ENCODE data around the gene POLA1. TPM values are rescaled to one million over a fixed set of nuclear protein-coding genes. Genes with fewer than 3 reads are reported as not detected.

POLA1 gene
- total and polyA plus RNA-seq, 2 donors, result 3.5 to 21.1 TPM

- H3K4me1 ChIP-seq (ENCODE audit: control insufficient read depth in 2 of 2, insufficient read depth in 2 of 2, low read length in 2 of 2), result no peaks in the 10 kb centered on the region
- H3K27ac ChIP-seq (ENCODE audit: low read depth in 1 of 2, low read length in 1 of 2), result no peak overlapping the region
- no peaks in the 10 kb centered on the region for H3K27me3 ChIP-seq (ENCODE audit: control insufficient read depth in 2 of 2, insufficient read depth in 1 of 2, low read length in 1 of 2)
- no peak overlapping the region for H3K4me3 ChIP-seq (ENCODE audit: low read length in 2 of 2)
- over 99% methylated on average over 3 of the region's 3 CpGs for WGBS
- no peaks in the 10 kb centered on the region for H3K9me3 ChIP-seq (ENCODE audit: control insufficient read depth in 2 of 2, insufficient read depth in 1 of 2, low read length in 1 of 2)
- DNase-seq (ENCODE audit: low read depth in 6 of 9, low spot score in 9 of 9), result no peak
- no peaks in the 10 kb centered on the region for H3K36me3 ChIP-seq (ENCODE audit: control insufficient read depth in 2 of 2, insufficient read depth in 2 of 2, low read length in 1 of 2)
Measured at GRCh38 chrX:24983931-24984330, 290.2 kb downstream of the POLA1 start.

- H3K36me3 ChIP-seq (ENCODE audit: control insufficient read depth in 2 of 2, insufficient read depth in 2 of 2, low read length in 1 of 2), result no peaks in the 10 kb centered on the region
- no peaks in the 10 kb centered on the region for H3K9me3 ChIP-seq (ENCODE audit: control insufficient read depth in 2 of 2, insufficient read depth in 1 of 2, low read length in 1 of 2)
- no peak for DNase-seq (ENCODE audit: low read depth in 6 of 9, low spot score in 9 of 9)
- no peak overlapping the region for H3K27ac ChIP-seq (ENCODE audit: low read depth in 1 of 2, low read length in 1 of 2)
- H3K4me3 ChIP-seq (ENCODE audit: low read length in 2 of 2), result no peak overlapping the region
- no peaks in the 10 kb centered on the region for H3K4me1 ChIP-seq (ENCODE audit: control insufficient read depth in 2 of 2, insufficient read depth in 2 of 2, low read length in 2 of 2)
- 98% methylated on average over 1 of the region's 1 CpG for WGBS
- no peaks in the 10 kb centered on the region for H3K27me3 ChIP-seq (ENCODE audit: control insufficient read depth in 2 of 2, insufficient read depth in 1 of 2, low read length in 1 of 2)
Measured at GRCh38 chrX:24985120-24985519, 291.4 kb downstream of the POLA1 start.

GRCh38 chrX:24987731-24988130 lies 294.0 kb downstream of the POLA1 start:
- Histone ChIP-seq H3K9me3 (ENCODE audit: control insufficient read depth in 2 of 2, insufficient read depth in 1 of 2, low read length in 1 of 2) (no peaks in the 10 kb centered on the region), H3K27me3 (ENCODE audit: control insufficient read depth in 2 of 2, insufficient read depth in 1 of 2, low read length in 1 of 2) (no peaks in the 10 kb centered on the region), H3K36me3 (ENCODE audit: control insufficient read depth in 2 of 2, insufficient read depth in 2 of 2, low read length in 1 of 2) (no peaks in the 10 kb centered on the region), H3K27ac (ENCODE audit: low read depth in 1 of 2, low read length in 1 of 2) (no peak overlapping the region), H3K4me3 (ENCODE audit: low read length in 2 of 2) (no peak overlapping the region), H3K4me1 (ENCODE audit: control insufficient read depth in 2 of 2, insufficient read depth in 2 of 2, low read length in 2 of 2) (no peaks in the 10 kb centered on the region)
- DNase-seq (ENCODE audit: low read depth in 6 of 9, low spot score in 9 of 9), result no peak
- WGBS, result over 99% methylated on average over 4 of the region's 4 CpGs

GRCh38 chrX:24988314-24988713 lies 294.6 kb downstream of the POLA1 start:
- Histone ChIP-seq H3K27ac (ENCODE audit: low read depth in 1 of 2, low read length in 1 of 2) (no peak overlapping the region), H3K27me3 (ENCODE audit: control insufficient read depth in 2 of 2, insufficient read depth in 1 of 2, low read length in 1 of 2) (no peaks in the 10 kb centered on the region), H3K4me3 (ENCODE audit: low read length in 2 of 2) (no peak overlapping the region), H3K36me3 (ENCODE audit: control insufficient read depth in 2 of 2, insufficient read depth in 2 of 2, low read length in 1 of 2) (no peaks in the 10 kb centered on the region), H3K4me1 (ENCODE audit: control insufficient read depth in 2 of 2, insufficient read depth in 2 of 2, low read length in 2 of 2) (no peaks in the 10 kb centered on the region), H3K9me3 (ENCODE audit: control insufficient read depth in 2 of 2, insufficient read depth in 1 of 2, low read length in 1 of 2) (no peaks in the 10 kb centered on the region)
- WGBS, result 90% methylated on average over 4 of the region's 4 CpGs
- no peak for DNase-seq (ENCODE audit: low read depth in 6 of 9, low spot score in 9 of 9)

GRCh38 chrX:24990535-24990934 lies 296.8 kb downstream of the POLA1 start:
- Histone ChIP-seq H3K4me1 (ENCODE audit: control insufficient read depth in 2 of 2, insufficient read depth in 2 of 2, low read length in 2 of 2) (no peaks in the 10 kb centered on the region), H3K4me3 (ENCODE audit: low read length in 2 of 2) (no peak overlapping the region), H3K27me3 (ENCODE audit: control insufficient read depth in 2 of 2, insufficient read depth in 1 of 2, low read length in 1 of 2) (peaks cover 0 to 4% of the 10 kb centered on the region in 2 donors), H3K27ac (ENCODE audit: low read depth in 1 of 2, low read length in 1 of 2) (no peak overlapping the region), H3K9me3 (ENCODE audit: control insufficient read depth in 2 of 2, insufficient read depth in 1 of 2, low read length in 1 of 2) (no peaks in the 10 kb centered on the region), H3K36me3 (ENCODE audit: control insufficient read depth in 2 of 2, insufficient read depth in 2 of 2, low read length in 1 of 2) (no peaks in the 10 kb centered on the region)
- DNase-seq (ENCODE audit: low read depth in 6 of 9, low spot score in 9 of 9), result no peak
- 97% methylated on average over 8 of the region's 8 CpGs for WGBS

GRCh38 chrX:24993879-24994278 lies 300.2 kb downstream of the POLA1 start:
- Histone ChIP-seq H3K27ac (ENCODE audit: low read depth in 1 of 2, low read length in 1 of 2) (no peak overlapping the region), H3K9me3 (ENCODE audit: control insufficient read depth in 2 of 2, insufficient read depth in 1 of 2, low read length in 1 of 2) (no peaks in the 10 kb centered on the region), H3K4me1 (ENCODE audit: control insufficient read depth in 2 of 2, insufficient read depth in 2 of 2, low read length in 2 of 2) (no peaks in the 10 kb centered on the region), H3K27me3 (ENCODE audit: control insufficient read depth in 2 of 2, insufficient read depth in 1 of 2, low read length in 1 of 2) (peaks cover 0 to 6% of the 10 kb centered on the region in 2 donors), H3K36me3 (ENCODE audit: control insufficient read depth in 2 of 2, insufficient read depth in 2 of 2, low read length in 1 of 2) (peaks cover 0 to 5% of the 10 kb centered on the region in 2 donors), H3K4me3 (ENCODE audit: low read length in 2 of 2) (no peak overlapping the region)
- WGBS, result 98% methylated on average over 8 of the region's 8 CpGs
- DNase-seq (ENCODE audit: low read depth in 6 of 9, low spot score in 9 of 9), result no peak

- 98% methylated on average over 5 of the region's 5 CpGs for WGBS
- H3K27me3 ChIP-seq (ENCODE audit: control insufficient read depth in 2 of 2, insufficient read depth in 1 of 2, low read length in 1 of 2), result peaks cover 2 to 13% of the 10 kb centered on the region in 2 donors
- H3K9me3 ChIP-seq (ENCODE audit: control insufficient read depth in 2 of 2, insufficient read depth in 1 of 2, low read length in 1 of 2), result no peaks in the 10 kb centered on the region
- DNase-seq (ENCODE audit: low read depth in 6 of 9, low spot score in 9 of 9), result no peak
- H3K36me3 ChIP-seq (ENCODE audit: control insufficient read depth in 2 of 2, insufficient read depth in 2 of 2, low read length in 1 of 2), result peaks cover 0 to 5% of the 10 kb centered on the region in 2 donors
- no peaks in the 10 kb centered on the region for H3K4me1 ChIP-seq (ENCODE audit: control insufficient read depth in 2 of 2, insufficient read depth in 2 of 2, low read length in 2 of 2)
- no peak overlapping the region for H3K27ac ChIP-seq (ENCODE audit: low read depth in 1 of 2, low read length in 1 of 2)
- no peak overlapping the region for H3K4me3 ChIP-seq (ENCODE audit: low read length in 2 of 2)
Measured at GRCh38 chrX:24996096-24996709, 302.5 kb downstream of the POLA1 start.

- DNase-seq (ENCODE audit: low read depth in 6 of 9, low spot score in 9 of 9), result no peak
- peaks cover 0 to 5% of the 10 kb centered on the region in 2 donors for H3K36me3 ChIP-seq (ENCODE audit: control insufficient read depth in 2 of 2, insufficient read depth in 2 of 2, low read length in 1 of 2)
- H3K9me3 ChIP-seq (ENCODE audit: control insufficient read depth in 2 of 2, insufficient read depth in 1 of 2, low read length in 1 of 2), result peaks cover 0 to 2% of the 10 kb centered on the region in 2 donors
- H3K27me3 ChIP-seq (ENCODE audit: control insufficient read depth in 2 of 2, insufficient read depth in 1 of 2, low read length in 1 of 2), result peaks cover 29 to 45% of the 10 kb centered on the region in 2 donors
- 97% methylated on average over 8 of the region's 8 CpGs for WGBS
- H3K4me1 ChIP-seq (ENCODE audit: control insufficient read depth in 2 of 2, insufficient read depth in 2 of 2, low read length in 2 of 2), result no peaks in the 10 kb centered on the region
- H3K27ac ChIP-seq (ENCODE audit: low read depth in 1 of 2, low read length in 1 of 2), result no peak overlapping the region
- H3K4me3 ChIP-seq (ENCODE audit: low read length in 2 of 2), result no peak overlapping the region
Measured at GRCh38 chrX:24999511-24999910, 305.8 kb downstream of the POLA1 start.

- no peak overlapping the region for H3K27ac ChIP-seq (ENCODE audit: low read depth in 1 of 2, low read length in 1 of 2)
- no peak for DNase-seq (ENCODE audit: low read depth in 6 of 9, low spot score in 9 of 9)
- H3K4me3 ChIP-seq (ENCODE audit: low read length in 2 of 2), result no peak overlapping the region
- 36% methylated on average over 61 of the region's 65 CpGs for WGBS
- H3K4me1 ChIP-seq (ENCODE audit: control insufficient read depth in 2 of 2, insufficient read depth in 2 of 2, low read length in 2 of 2), result no peaks in the 10 kb centered on the region
- peaks cover 0 to 4% of the 10 kb centered on the region in 2 donors for H3K9me3 ChIP-seq (ENCODE audit: control insufficient read depth in 2 of 2, insufficient read depth in 1 of 2, low read length in 1 of 2)
- peaks cover 45 to 66% of the 10 kb centered on the region in 2 donors for H3K27me3 ChIP-seq (ENCODE audit: control insufficient read depth in 2 of 2, insufficient read depth in 1 of 2, low read length in 1 of 2)
- no peaks in the 10 kb centered on the region for H3K36me3 ChIP-seq (ENCODE audit: control insufficient read depth in 2 of 2, insufficient read depth in 2 of 2, low read length in 1 of 2)
Measured at GRCh38 chrX:25001808-25002660, 308.3 kb downstream of the POLA1 start.
